HEK293T (cell line): Measurements from ENCODE around the gene PLEKHH1.

Experiments used
- BHLHE40 ChIP-seq: fragments of 450-650 bp; IDR thresholded peaks from 2 replicates; pipeline ENCODE4 v1.6.1; 2016; ENCODE audit warnings: mild to moderate bottlenecking, moderate library complexity, borderline replicate concordance
- ELF4 ChIP-seq: fragments of 450-650 bp; IDR thresholded peaks from 2 replicates; pipeline ENCODE4 v1.6.1; 2017; ENCODE audit warnings: antibody characterized with exemption
- FOXK2 ChIP-seq: fragments of 450-650 bp; IDR thresholded peaks from 2 replicates; pipeline ENCODE4 v1.6.1; 2016; ENCODE audit warnings: mild to moderate bottlenecking
- FOXM1 ChIP-seq: fragments of 450-650 bp; IDR thresholded peaks from 2 replicates; pipeline ENCODE4 v1.6.1; 2017; ENCODE audit warnings: mild to moderate bottlenecking, borderline replicate concordance
- HDGF ChIP-seq: fragments of 450-650 bp; IDR thresholded peaks from 2 replicates; pipeline ENCODE4 v1.6.1; 2017; ENCODE audit warnings: antibody characterized with exemption, borderline replicate concordance
- SP1 ChIP-seq: fragments of 450-650 bp; IDR thresholded peaks from 2 replicates; pipeline ENCODE4 v1.6.1; 2017
- SUZ12 ChIP-seq: fragments of 450-650 bp; IDR thresholded peaks from 2 replicates; pipeline ENCODE4 v1.6.1; 2016; ENCODE audit warnings: mild to moderate bottlenecking

- TF ChIP-seq BHLHE40 (no peak), FOXM1 (no peak), SUZ12 (no peak), FOXK2 (no peak), SP1 (no peak), HDGF (no peak), ELF4 (no peak)
Measured at GRCh38 chr14:67519406-67519805, 13.7 kb upstream of the PLEKHH1 start.
